ENCODE data around the gene CD82.
"Not testable (repeated sequence)": the region's sequence is repeated elsewhere in the genome, so short reads cannot be mapped to it uniquely, and the experiment has no call there.

The CD82 gene

GRCh38 chr11:44643217-44643616, 77.8 kb downstream of the CD82 start:
- no peak overlapping the region for H3K4me3 ChIP-seq (ENCODE audit: low read depth, low read length)
- no peak for DNase-seq (ENCODE audit: low read depth)
- in situ Hi-C loops (cut with HindIII; ENCODE audit: low sequenced_read_pairs) = no loop called here
- no peak for TF ChIP-seq CTCF (IDR thresholded peaks at IDR 0.05; ENCODE audit: low read depth, low read length, missing control alignments)

- in situ Hi-C loops (cut with HindIII; ENCODE audit: low sequenced_read_pairs) = no loop called here
- no peak for DNase-seq (ENCODE audit: low read depth)
- no peak overlapping the region for H3K4me3 ChIP-seq (ENCODE audit: low read depth, low read length)
- TF ChIP-seq CTCF (IDR thresholded peaks at IDR 0.05; ENCODE audit: low read depth, low read length, missing control alignments) = no peak
Measured at GRCh38 chr11:44645827-44646226, 80.4 kb downstream of the CD82 start.

GRCh38 chr11:44647255-44647955, 81.9 kb downstream of the CD82 start:
- in situ Hi-C loops (cut with HindIII; ENCODE audit: low sequenced_read_pairs); DNase-seq (ENCODE audit: low read depth); H3K4me3 ChIP-seq (ENCODE audit: low read depth, low read length): not testable (repeated sequence)

GRCh38 chr11:44648109-44648508, 82.6 kb downstream of the CD82 start:
- TF ChIP-seq CTCF (IDR thresholded peaks at IDR 0.05; ENCODE audit: low read depth, low read length, missing control alignments) = no peak
- DNase-seq (ENCODE audit: low read depth) = no peak
- in situ Hi-C loops (cut with HindIII; ENCODE audit: low sequenced_read_pairs) = no loop called here
- H3K4me3 ChIP-seq (ENCODE audit: low read depth, low read length) = no peak overlapping the region

GRCh38 chr11:44651535-44652155, 86.2 kb downstream of the CD82 start:
- no peak for DNase-seq (ENCODE audit: low read depth)
- in situ Hi-C loops (cut with HindIII; ENCODE audit: low sequenced_read_pairs) = no loop called here
- no peak overlapping the region for H3K4me3 ChIP-seq (ENCODE audit: low read depth, low read length)
- no peak for TF ChIP-seq CTCF (IDR thresholded peaks at IDR 0.05; ENCODE audit: low read depth, low read length, missing control alignments)

GRCh38 chr11:44652901-44653644, 87.6 kb downstream of the CD82 start:
- TF ChIP-seq CTCF (IDR thresholded peaks at IDR 0.05; ENCODE audit: low read depth, low read length, missing control alignments) = no peak
- in situ Hi-C loops (cut with HindIII; ENCODE audit: low sequenced_read_pairs) = no loop called here
- DNase-seq (ENCODE audit: low read depth) = no peak
- no peak overlapping the region for H3K4me3 ChIP-seq (ENCODE audit: low read depth, low read length)

- no peak for TF ChIP-seq CTCF (IDR thresholded peaks at IDR 0.05; ENCODE audit: low read depth, low read length, missing control alignments)
- in situ Hi-C loops (cut with HindIII; ENCODE audit: low sequenced_read_pairs) = no loop called here
- no peak for DNase-seq (ENCODE audit: low read depth)
- no peak overlapping the region for H3K4me3 ChIP-seq (ENCODE audit: low read depth, low read length)
Measured at GRCh38 chr11:44654057-44654456, 88.6 kb downstream of the CD82 start.
